Stimulated activated memory B cell treated with anti-CD40 and anti-IgM and Interleukin-4, amounts not matched to agents 10 μg/mL and 1 μg/mL and 100 μg/mL, for 72 hours (primary cell): ENCODE measurements around the gene ABI1.

ENCODE experiments used
- ATAC-seq: fragments of 150-1000 bp; cut with Tn5 transposase; 2 replicates; pipeline ENCODE4 v1.10.0; 2021
- H3K27ac Mint-ChIP-seq: one replicate; pipeline ENCODE4 v1.8.0; 2022; ENCODE audit warnings: mild to moderate bottlenecking, mixed read lengths
- H3K27me3 Mint-ChIP-seq: one replicate; pipeline ENCODE4 v1.8.0; 2022; ENCODE audit warnings: mixed read lengths
- H3K36me3 Mint-ChIP-seq: one replicate; pipeline ENCODE4 v1.8.0; 2022; ENCODE audit warnings: mixed read lengths
- H3K4me1 Mint-ChIP-seq: one replicate; pipeline ENCODE4 v1.8.0; 2022; ENCODE audit warnings: mixed read lengths
- H3K4me3 Mint-ChIP-seq: one replicate; pipeline ENCODE4 v1.8.0; 2022; ENCODE audit warnings: mild to moderate bottlenecking, moderate library complexity, mixed read lengths
- H3K9me3 Mint-ChIP-seq: one replicate; pipeline ENCODE4 v1.8.0; 2022; ENCODE audit warnings: mixed read lengths

The ABI1 gene

DNA sequence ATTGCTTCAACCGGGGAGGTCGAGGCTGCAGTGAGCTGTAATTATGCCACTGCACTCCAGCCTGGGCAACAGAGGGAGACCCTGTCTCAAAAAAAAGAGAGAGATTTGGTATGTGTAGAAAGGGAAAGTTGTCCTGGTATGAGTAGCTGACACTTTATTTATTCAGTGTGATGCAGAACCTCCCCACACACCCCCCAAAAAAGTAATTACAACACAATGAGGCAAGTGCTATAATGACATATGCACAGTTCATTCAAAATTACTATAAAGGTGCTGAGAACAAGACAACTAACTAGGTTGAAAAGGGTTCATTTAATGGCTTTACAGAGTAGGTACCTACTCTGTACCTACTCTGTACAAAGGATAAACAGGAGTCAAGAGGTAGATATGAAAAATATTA is 83.1 kb downstream of the ABI1 start:
- no peaks in the 10 kb centered on the region for H3K9me3 Mint-ChIP-seq
- H3K27ac Mint-ChIP-seq, result peak overlapping the region; percentile 54
- H3K4me3 Mint-ChIP-seq, result no peak overlapping the region
- peaks cover 78% of the 10 kb centered on the region for H3K4me1 Mint-ChIP-seq
- H3K36me3 Mint-ChIP-seq, result peaks cover 23% of the 10 kb centered on the region
- no peak for ATAC-seq
- H3K27me3 Mint-ChIP-seq, result no peaks in the 10 kb centered on the region

DNA sequence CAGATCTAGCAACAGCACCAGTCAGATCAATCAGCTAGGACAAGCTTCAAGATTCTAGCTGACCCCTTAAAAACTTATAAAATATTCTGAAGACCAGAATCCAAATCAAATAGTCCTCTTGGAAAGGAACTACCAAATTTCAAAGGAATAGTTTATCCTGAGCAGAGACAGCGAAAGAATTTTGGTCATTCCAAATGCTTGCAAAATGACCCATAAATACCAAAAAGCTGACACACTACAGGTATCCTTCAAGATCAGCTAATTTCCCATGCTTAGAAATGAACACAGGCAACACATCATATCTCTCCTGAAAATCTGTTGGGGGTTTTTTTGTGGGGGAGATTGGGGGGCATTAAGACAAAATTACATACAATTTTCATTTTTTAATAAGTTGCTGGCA is 84.5 kb downstream of the ABI1 start:
- ATAC-seq, result no peak
- peaks cover 23% of the 10 kb centered on the region for H3K36me3 Mint-ChIP-seq
- no peaks in the 10 kb centered on the region for H3K27me3 Mint-ChIP-seq
- no peak overlapping the region for H3K4me3 Mint-ChIP-seq
- H3K4me1 Mint-ChIP-seq, result peaks cover 63% of the 10 kb centered on the region
- no peaks in the 10 kb centered on the region for H3K9me3 Mint-ChIP-seq
- H3K27ac Mint-ChIP-seq, result no peak overlapping the region

DNA sequence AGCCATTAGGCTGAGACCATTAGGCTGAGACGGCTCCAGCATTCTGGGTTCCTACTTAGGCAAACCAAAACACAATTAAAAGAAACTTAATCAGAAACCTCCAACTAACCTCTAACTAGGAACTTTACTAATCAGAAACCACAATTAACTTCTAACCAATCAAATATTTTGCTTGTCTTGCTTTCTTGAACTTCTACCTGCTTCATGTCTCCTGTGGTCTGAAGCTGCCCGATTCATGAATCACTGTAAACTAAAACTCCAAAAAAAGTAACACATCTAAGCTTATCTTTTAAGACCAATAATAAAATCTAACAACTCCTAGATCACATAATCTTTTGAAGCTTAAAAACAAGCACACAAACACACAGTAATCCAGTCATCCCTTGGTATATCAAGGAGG is 87.1 kb downstream of the ABI1 start:
- H3K27ac Mint-ChIP-seq, result no peak overlapping the region
- no peaks in the 10 kb centered on the region for H3K27me3 Mint-ChIP-seq
- H3K36me3 Mint-ChIP-seq, result peaks cover 34% of the 10 kb centered on the region
- H3K9me3 Mint-ChIP-seq, result no peaks in the 10 kb centered on the region
- ATAC-seq, result no peak
- no peak overlapping the region for H3K4me3 Mint-ChIP-seq
- H3K4me1 Mint-ChIP-seq, result peaks cover 41% of the 10 kb centered on the region

DNA sequence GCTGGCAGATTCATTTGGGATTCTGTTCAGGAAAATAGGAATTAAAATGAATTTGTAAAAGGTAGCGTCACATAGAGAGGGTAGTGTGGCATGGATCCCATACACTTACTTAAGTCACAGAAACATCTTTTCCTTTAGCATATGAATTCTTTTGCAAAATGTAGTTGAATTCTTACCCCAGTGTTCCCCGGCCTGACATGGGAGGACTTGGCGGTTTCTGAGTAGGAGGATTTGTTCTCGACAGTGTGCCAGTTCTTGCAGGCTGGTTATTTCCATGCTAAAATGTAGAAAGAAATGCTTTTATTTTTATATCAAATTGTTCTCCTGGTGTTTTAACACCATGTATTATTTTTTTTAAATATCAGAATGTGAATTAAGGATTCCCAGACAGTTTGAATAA is 90.7 kb downstream of the ABI1 start:
- H3K4me1 Mint-ChIP-seq, result peaks cover 18% of the 10 kb centered on the region
- no peaks in the 10 kb centered on the region for H3K27me3 Mint-ChIP-seq
- no peak overlapping the region for H3K27ac Mint-ChIP-seq
- H3K4me3 Mint-ChIP-seq, result no peak overlapping the region
- no peaks in the 10 kb centered on the region for H3K9me3 Mint-ChIP-seq
- H3K36me3 Mint-ChIP-seq, result peaks cover 21% of the 10 kb centered on the region
- no peak for ATAC-seq

DNA sequence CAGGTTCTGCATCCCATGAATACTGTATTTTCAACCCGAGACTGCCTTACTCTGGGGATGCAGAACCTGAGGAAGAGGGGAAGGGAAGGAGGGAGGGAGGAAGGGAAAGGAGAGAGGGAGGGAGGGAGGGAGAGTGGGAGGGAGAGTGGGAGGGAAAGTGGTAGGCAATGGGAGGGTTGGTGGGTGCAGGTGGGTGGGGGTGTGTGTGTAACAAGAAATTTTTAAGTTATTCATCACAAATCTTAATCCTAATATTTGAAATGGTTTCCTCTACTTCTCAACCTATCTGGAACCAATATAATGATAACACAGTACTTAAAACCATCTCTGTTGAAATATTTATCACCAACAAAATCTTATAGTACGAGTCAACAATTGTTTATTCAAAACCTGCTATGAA is 95.2 kb downstream of the ABI1 start:
- Mint-ChIP-seq H3K27ac (no peak overlapping the region), H3K4me1 (peaks cover 8% of the 10 kb centered on the region), H3K36me3 (peaks cover 32% of the 10 kb centered on the region), H3K9me3 (no peaks in the 10 kb centered on the region), H3K4me3 (no peak overlapping the region), H3K27me3 (no peaks in the 10 kb centered on the region)
- no peak for ATAC-seq

DNA sequence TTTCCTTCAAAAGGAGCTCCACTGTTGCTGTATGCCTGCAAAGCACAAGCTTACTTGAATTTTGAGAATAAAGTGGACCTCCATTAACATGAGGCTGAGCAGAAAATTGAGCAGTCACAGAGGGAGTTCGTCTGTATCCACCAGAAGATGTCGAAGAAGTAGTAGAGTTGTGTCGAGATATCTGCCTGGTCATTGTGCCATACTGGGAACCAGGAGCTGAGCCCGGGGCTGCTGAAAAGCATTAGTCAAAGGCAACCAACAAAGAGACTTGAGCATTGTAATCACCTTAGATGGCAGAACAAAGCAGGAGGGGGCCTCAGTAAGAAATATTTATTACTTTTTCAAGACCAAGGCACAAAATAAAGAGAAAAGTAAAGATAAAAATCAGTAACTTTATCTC is 101.8 kb downstream of the ABI1 start:
- H3K27ac Mint-ChIP-seq, result peak overlapping the region; percentile 46
- peaks cover 28% of the 10 kb centered on the region for H3K36me3 Mint-ChIP-seq
- H3K9me3 Mint-ChIP-seq, result no peaks in the 10 kb centered on the region
- no peaks in the 10 kb centered on the region for H3K27me3 Mint-ChIP-seq
- ATAC-seq, result no peak
- no peak overlapping the region for H3K4me3 Mint-ChIP-seq
- peaks cover 11% of the 10 kb centered on the region for H3K4me1 Mint-ChIP-seq

DNA sequence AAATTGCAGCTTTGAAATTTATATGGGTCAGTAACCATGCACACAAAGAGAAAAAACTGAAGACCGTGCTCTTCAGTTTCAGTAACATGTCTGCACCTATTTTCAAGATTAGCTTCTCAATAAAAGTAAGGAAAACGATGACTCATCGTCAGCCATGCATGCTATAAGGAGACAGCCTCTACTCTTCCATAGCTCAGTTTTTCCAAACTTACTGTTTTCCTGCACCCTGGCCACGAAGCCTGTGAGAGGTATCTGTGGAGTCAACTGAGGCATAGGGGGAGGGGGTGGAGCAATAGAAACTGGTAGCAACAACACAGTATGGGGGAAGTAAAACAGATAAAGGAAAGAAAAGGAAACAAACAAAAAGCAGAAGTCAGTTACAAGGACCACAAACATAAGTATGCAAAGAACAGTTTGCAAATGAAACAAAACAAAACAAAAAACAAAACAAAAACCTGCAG is 105.3 kb downstream of the ABI1 start:
- H3K27me3 Mint-ChIP-seq, result no peaks in the 10 kb centered on the region
- peaks cover 36% of the 10 kb centered on the region for H3K36me3 Mint-ChIP-seq
- no peaks in the 10 kb centered on the region for H3K9me3 Mint-ChIP-seq
- peak overlapping the region; percentile 36 for H3K27ac Mint-ChIP-seq
- peak; percentile 90 for ATAC-seq
- H3K4me1 Mint-ChIP-seq, result peaks cover 7% of the 10 kb centered on the region
- H3K4me3 Mint-ChIP-seq, result peak overlapping the region; percentile 24

DNA sequence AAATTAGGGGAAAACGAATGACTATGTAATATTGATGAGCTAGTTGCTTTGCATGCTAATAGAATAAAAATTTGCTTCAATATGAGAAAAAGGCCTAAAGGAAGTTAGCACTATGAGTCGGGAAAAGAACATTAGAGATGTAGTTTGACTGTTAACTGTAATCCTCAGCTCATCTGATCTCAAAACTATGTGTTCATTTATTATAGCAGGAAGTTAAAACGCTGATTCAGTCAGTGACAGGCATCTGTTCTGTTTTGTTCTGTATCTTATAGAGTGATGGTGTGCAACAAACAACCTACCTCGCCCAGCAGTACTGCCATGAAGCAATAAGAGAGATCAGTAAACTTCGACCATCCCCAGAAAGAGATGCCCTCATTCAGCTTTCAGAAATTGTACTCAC is 114.7 kb downstream of the ABI1 start:
- H3K4me3 Mint-ChIP-seq, result no peak overlapping the region
- H3K4me1 Mint-ChIP-seq, result peaks cover 25% of the 10 kb centered on the region
- H3K36me3 Mint-ChIP-seq, result peaks cover 45% of the 10 kb centered on the region
- H3K9me3 Mint-ChIP-seq, result no peaks in the 10 kb centered on the region
- H3K27ac Mint-ChIP-seq, result peak overlapping the region; percentile 54
- no peaks in the 10 kb centered on the region for H3K27me3 Mint-ChIP-seq
- no peak for ATAC-seq

DNA sequence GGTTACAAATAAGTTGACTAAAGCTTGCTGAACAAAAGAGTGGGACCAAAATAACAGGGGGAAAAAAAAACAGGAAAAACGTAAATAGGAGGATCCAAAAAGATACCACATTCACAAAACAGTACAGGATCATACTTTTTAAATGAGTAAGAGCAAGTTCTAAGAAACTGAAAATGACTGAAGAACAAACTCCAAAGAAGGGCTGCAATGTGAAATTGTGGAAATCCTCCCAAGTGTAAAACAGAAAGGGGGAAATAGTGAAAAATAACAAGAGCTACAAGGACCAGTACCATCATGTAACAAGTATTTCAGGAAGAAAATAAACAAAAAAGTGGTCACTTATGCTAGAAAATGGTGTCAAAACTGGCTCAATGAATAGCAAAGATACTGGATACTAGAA is 116.9 kb downstream of the ABI1 start:
- Mint-ChIP-seq H3K36me3 (peaks cover 56% of the 10 kb centered on the region), H3K9me3 (no peaks in the 10 kb centered on the region), H3K27ac (peak overlapping the region; percentile 77), H3K4me3 (no peak overlapping the region), H3K4me1 (peaks cover 45% of the 10 kb centered on the region), H3K27me3 (no peaks in the 10 kb centered on the region)
- ATAC-seq, result no peak

DNA sequence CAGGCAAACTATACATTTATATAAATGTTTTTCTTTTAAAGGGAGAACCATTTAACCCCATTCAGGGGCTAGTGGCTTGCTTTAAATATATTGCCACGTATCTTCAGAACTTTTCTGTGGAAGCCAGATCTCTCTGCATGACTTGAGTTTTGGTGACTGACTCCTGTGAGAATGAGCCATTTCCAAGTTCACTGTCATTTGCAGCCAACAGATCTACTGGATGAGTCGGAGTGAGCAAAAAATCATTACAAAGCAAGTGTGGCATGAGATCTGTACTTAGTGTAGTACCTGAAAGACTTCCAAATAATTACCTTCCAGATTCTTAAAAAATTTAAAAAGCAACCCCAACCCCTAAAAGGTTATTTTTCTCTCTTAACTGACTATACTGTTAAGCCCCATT is 117.7 kb downstream of the ABI1 start:
- Mint-ChIP-seq H3K4me1 (peaks cover 52% of the 10 kb centered on the region), H3K36me3 (peaks cover 56% of the 10 kb centered on the region), H3K4me3 (no peak overlapping the region), H3K9me3 (no peaks in the 10 kb centered on the region), H3K27ac (peak overlapping the region; percentile 77), H3K27me3 (no peaks in the 10 kb centered on the region)
- ATAC-seq, result no peak

DNA sequence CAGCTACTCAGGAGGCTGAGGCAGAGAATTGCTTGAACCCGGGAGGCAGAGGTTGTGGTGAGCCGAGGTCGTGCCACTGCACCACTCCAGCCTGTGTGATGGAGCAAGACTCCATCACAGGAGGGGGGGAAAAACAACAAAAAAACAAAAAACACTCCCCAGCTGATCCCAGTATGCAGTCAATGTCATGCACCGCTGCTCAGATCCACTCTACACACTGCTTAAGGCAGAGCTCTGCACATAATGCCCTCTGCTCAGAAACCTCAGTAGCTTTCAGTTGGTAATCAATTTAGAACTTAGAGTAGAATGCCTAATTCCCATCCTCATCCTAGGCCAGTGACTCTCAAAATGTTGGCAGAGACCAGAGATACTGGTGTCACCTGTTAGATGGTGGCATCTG is 119.4 kb downstream of the ABI1 start:
- Mint-ChIP-seq H3K4me1 (peaks cover 69% of the 10 kb centered on the region), H3K27me3 (no peaks in the 10 kb centered on the region), H3K36me3 (peaks cover 58% of the 10 kb centered on the region), H3K9me3 (no peaks in the 10 kb centered on the region), H3K27ac (peak overlapping the region; percentile 98), H3K4me3 (no peak overlapping the region)
- no peak for ATAC-seq

DNA sequence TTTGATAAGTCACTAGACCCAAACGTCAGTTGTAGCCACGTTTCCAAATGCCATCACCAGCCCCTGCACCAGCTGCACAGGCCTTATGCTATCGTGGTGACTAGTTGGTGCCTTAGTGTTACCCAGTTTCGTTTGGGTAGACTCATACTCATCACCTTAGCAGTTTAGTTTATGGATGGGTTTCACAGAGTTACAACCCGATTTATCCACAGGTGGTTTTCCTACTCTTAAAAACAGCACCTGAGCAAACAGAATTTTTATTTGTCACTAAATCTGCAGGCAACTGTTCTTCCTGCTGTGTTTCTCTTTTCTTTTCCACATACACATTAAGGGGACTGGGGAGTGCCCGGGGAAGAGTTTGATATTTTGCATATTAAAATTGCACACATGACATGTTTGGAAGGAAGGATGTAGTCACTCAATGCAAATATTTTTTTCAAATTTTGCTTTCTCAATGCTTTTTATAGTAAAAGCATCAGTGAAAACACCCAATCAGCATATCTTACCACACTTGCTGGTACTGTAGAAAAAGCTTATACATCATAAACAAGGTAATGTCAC is 121.6 kb downstream of the ABI1 start:
- Mint-ChIP-seq H3K27me3 (no peaks in the 10 kb centered on the region), H3K4me1 (peaks cover 72% of the 10 kb centered on the region), H3K4me3 (peak overlapping the region; percentile 69), H3K9me3 (no peaks in the 10 kb centered on the region), H3K36me3 (peaks cover 62% of the 10 kb centered on the region), H3K27ac (peak overlapping the region; percentile 98)
- peak; percentile 73 for ATAC-seq

DNA sequence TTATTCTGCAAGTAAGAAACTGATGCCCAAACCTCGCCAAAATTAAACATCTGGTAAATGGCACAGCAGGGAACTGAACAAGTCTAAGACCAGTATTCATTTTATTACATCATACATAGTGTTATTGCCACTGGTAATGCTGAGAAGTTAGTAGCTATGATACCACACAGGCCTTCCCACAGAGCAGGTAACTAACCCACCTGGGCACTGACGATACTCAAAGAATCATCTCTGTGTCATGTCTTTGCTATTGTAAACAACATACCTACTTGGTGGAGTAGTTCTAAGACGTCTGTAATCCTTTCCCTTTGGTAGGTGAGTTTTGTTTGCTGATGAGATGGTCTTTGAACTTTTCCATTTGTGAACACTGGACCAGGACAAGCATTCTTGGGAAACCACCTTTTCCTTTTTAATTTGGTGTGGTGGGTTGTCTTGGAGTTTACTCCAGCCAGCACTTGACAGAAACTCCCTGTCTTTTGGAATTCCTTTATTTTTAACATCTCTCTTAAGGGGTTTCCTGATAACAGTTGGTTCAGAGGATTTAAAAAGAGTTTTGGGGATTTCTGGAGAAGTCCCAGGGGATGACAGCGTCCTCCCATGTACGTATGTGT is 122.4 kb downstream of the ABI1 start:
- peak overlapping the region; percentile 98 for H3K27ac Mint-ChIP-seq
- H3K4me1 Mint-ChIP-seq, result peaks cover 64% of the 10 kb centered on the region
- H3K9me3 Mint-ChIP-seq, result no peaks in the 10 kb centered on the region
- no peak for ATAC-seq
- H3K36me3 Mint-ChIP-seq, result peaks cover 59% of the 10 kb centered on the region
- H3K27me3 Mint-ChIP-seq, result no peaks in the 10 kb centered on the region
- peak overlapping the region; percentile 21 for H3K4me3 Mint-ChIP-seq

DNA sequence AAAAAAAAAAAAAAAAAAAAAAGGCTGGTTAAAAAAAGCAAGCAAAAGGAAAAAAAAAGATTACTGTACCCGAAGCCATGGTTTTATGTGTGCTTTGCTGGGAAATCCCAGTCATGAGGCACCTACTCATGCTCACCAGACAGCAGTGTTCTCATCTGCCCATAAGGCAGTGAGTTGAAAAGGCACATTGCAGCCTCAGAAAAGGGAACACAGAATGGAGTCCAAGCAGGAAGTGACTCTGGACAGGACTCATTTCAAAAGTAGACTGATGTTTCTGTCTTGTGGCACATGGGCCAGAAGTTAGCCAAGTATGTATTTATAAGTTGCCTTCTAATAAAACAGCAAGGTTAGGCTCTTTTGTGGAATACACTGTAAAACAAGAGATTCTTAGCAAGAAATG is 123.0 kb downstream of the ABI1 start:
- peak; percentile 93 for ATAC-seq
- H3K36me3 Mint-ChIP-seq, result peaks cover 56% of the 10 kb centered on the region
- peak overlapping the region; percentile 98 for H3K27ac Mint-ChIP-seq
- peaks cover 58% of the 10 kb centered on the region for H3K4me1 Mint-ChIP-seq
- peak overlapping the region; percentile 55 for H3K4me3 Mint-ChIP-seq
- H3K27me3 Mint-ChIP-seq, result no peaks in the 10 kb centered on the region
- H3K9me3 Mint-ChIP-seq, result no peaks in the 10 kb centered on the region

DNA sequence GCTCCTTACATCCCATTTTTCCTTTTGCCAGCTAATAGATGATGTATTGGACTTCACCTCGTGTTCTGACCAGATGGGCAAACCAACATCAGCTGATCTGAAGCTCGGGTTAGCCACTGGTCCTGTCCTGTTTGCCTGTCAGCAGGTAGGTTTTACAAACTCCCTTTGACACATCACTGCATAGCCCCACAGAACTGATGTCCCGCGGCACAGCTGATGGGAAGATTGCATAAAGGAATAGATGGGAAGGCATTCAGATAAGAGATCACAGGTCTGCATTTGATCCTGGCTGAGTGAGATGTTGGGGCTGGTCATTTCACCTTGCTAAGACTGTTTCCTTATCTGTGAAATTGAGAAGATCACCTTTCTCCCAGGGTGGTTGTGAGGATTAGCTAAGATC is 125.3 kb downstream of the ABI1 start:
- Mint-ChIP-seq H3K4me1 (peaks cover 46% of the 10 kb centered on the region), H3K27ac (peak overlapping the region; percentile 98), H3K9me3 (no peaks in the 10 kb centered on the region), H3K4me3 (no peak overlapping the region), H3K36me3 (peaks cover 56% of the 10 kb centered on the region), H3K27me3 (no peaks in the 10 kb centered on the region)
- no peak for ATAC-seq

DNA sequence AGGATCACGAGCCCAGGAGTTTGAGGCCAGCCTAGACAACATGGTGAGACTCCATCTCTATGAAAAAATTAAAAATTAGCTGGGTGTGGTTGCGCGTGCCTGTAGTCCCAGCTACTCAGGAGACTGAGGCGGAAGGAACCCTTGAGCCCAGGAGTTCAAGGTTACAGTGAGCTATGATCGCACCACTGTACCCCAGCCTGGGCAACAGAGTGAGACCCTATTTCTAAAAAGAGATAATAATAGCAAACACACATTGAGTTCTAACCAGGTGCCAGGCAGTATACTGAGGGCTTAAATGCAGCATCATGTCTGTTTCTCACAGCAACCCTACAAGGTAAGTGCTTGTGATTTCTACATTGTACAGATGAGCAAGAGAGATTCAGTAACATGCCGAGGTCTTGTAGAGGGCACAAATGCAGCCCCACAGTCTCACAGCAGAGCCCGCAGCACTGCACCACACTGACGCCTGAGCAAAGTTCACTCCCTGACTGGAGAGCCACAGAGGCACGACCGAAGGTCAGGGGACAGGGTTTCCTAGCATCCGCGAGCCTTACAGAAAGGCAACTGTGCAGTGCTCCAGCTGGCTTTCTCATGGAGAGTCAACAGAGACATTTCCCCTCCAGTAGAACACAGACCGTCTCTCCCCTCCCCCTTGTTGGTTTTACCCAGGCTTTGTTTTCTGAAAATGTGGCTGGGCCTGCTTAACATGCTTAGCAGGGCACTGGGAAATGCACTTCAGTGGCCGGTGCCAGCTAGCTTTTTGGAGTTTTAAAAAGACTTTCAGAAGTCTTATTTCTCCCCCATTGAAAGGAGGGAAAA is 126.8 kb downstream of the ABI1 start:
- Mint-ChIP-seq H3K9me3 (no peaks in the 10 kb centered on the region), H3K27me3 (no peaks in the 10 kb centered on the region), H3K4me3 (no peak overlapping the region), H3K36me3 (peaks cover 51% of the 10 kb centered on the region), H3K4me1 (peaks cover 39% of the 10 kb centered on the region), H3K27ac (peak overlapping the region; percentile 40)
- ATAC-seq, result no peak
